Superior temporal gyrus (tissue), 1 donor: ENCODE data around the gene CCDC34.

Experiments used
- DNase-seq: peaks from one replicate; pipeline ENCODE4 v3.0.0-alpha.2; 2016; ENCODE audit errors: extremely low spot score

The CCDC34 gene

DNA sequence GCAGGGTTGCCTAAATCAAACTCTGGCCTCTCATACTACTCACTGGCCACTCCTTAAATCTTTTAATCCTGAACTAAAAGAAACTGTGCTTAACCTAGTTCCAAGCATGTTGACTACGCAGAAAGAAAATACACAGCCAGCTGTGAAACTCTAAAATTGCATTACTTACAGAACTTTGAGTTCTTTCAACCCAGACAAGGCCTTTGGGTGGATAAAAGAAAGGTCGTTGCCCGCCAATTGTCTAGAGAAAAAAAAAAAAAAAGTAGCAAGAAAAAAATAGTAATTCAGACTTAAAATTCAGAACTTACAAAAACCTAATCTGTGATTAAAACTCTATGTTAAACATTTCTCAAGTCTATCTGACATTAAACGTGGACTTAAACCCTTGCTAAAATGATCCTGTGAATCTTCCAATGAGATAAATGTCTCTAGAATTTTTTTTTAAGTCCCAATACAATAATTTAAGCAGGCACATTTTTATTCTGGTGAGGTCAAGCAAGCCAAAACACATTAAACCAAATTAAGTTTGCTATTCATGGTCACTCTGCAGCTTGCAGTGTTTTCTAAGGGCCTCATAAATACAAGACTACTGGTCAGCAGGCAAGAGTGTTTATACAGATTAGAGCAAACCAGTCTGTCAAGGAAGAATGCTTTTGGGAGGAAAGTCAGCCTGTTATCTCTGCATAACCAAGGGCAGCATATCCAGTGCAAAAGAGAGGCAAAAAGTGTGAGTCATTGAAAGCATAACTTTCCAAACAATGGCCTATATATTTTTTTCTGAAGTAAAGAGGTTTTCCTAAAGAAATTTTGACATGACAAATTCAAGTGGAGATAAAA is 29.5 kb upstream of the CCDC34 start:
- no peak for DNase-seq

DNA sequence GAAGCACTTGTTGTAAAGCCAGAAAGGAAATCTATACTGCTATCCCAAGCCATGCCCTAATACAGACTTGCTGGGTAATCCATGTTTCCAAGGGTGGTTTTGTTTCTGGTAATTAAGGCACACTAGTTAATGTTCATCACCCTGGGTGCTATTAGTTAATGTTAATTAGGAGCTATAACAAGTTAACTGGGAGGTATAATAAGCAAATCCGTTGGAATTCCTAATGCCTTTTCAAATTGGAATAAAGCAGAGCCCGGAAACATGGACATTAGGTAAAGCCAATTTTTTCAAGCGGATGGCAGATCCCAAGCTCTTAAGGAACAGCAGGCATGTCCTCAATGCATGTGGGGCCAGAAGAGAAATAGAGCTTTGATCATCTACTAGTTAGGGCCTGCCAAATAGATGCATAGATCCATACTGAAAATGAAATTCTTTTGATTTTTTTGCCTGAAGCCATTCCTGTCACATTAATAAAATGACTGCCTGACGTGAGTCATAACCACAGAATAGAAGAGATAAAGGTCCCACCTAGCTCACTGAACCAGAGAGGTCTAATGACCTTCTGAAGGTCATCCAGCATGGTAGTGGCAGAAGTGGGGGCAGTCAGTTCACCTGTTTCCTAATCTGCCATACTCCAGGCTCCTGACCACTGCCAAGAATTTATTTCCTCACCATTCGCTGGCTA is 28.5 kb upstream of the CCDC34 start:
- DNase-seq = no peak

DNA sequence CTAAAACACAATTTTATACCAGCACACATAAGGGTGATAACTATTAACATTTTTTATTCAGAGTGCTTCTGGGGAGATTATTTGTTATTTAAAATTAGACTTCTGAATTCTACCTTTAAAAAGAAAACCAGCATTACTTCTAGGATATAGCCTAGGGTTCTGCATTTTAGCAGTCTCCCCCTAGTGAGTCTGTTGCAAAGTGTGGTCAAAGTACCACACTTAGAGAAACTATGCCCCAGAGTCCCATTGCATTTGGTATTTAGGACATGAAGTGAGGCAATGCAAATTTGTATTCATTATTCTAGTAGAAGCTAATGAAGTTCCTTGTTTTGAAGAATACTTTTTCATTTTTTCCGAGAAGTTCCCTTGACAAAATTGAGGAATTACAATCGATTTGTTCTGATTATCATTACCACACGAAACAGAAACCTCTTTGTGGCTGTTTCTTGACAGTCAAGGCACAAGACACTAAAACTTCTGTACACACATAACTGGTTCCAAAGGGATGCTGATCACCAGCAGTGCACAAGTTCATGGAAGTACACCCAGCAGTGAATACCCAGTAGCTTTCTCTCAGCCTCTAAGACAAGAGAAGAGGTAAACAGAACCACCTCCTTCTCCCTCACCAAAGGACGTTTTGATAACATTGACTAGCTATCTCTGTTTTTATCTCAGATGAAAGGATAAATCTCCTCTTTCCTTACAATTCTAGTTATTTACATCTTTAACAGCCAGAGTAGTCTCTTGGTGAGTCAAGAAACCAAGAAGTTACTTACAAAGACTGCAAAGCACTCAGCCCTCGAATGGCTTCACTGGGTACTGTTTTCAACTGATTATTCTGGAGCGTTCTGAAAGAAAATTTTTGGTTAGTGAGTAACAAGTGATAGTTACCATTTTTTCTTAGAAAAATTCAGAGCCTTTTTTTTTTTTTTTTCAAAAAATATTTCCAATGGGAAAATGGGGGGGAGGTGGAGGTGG is 27.6 kb upstream of the CCDC34 start:
- DNase-seq = no peak

DNA sequence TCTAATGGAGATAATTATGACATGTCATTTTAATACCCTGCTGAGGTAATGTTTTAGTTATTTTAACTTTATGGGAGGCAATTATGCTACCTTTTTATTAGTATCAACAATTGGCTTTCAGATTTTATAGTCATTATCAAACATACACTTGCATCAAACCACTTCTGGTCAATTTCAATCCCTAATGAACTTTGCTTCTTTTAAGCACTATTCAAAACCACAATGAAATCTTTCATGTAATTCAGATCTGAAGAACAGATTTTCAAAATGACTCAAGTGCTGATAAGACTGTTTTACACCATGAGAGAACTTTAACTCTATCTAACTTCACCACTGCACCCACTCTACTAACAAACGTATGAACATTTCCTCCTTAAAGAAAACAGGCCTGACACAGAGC is 25.9 kb upstream of the CCDC34 start:
- DNase-seq = no peak

DNA sequence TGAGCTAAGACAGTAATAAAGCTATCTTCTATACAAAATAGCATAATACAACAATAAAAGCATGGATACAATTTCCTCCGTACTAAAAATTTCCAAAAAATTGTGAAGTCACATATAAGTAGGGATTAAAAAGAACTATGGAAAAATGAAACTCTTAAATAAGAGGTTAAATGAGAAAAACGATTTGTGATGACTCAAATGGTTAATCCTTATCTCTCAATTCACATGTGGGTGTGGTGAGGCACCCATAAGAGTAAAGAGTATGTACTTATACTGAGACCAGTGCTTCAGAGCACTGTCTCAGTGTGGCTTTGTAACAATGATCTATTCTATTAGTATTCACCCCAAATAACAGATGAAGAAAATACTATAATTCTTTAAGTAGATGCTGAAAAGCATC is 25.0 kb upstream of the CCDC34 start:
- no peak for DNase-seq

DNA sequence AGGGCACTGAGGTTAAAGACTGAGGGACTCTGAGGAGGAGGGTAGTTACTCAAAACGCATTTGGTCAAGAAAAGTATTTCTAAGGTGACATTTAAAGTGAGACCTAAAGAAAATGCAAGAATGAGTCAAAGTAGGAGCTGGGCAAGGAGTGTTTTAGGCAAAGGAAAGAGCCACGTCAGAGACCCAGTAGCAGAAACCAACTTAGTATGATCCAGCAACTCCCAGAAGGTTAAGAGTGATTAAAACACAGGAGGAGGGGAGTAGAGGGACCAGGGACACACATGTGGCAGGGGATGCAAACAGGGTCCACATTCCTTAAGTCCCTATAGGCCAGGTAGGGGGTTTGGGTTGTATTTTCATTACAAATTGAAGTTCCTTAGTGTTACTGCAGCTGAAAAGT is 24.3 kb upstream of the CCDC34 start:
- no peak for DNase-seq

DNA sequence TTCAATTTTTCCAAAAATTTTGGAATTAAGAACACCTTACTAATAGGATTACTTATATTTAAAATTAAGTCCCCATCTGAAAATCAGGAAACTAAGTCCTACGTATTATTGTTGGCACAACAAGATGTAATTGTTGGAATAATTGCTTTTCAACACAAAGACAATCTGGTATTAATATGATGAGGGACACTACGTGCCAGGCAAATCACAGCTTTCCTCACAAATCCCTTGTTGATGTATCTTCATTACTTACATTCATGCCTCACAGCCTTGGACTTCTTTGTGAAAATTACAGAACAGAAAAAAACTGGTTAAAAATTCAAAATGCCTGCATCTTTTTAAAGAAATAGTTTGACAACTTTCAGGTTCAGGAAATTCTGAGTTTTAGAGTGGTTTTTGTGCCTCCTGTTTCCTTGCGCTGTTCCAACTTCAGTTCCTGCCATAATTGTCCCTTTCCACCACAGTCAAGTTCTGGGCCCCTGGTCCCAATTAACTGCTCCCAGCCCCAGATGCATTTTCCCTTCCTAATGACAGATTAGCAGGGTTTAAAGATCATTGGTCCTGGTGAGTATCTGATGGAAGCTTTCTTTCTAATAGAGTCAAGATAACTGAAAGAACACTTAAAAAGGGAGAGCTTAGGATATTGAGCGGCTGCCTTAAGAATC is 23.3 kb upstream of the CCDC34 start:
- DNase-seq = no peak

DNA sequence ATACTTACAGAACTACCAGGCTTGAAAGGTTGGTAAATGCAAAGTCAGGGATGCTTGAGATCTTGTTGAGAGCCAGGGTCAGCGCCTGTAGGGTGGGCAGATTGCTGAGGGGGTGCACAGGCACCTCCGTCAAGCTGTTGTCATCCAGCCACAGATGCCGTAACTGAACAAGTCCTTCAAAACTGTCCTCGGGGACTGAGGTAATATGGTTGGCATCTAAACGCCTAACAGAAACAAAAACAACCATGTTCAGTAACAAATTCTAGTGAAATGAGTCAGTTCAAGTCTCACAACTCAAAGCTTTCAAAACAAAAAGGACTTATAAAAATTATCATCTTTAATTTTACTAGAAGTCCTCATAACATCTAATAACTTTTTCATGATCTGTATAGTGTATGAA is 22.2 kb upstream of the CCDC34 start:
- DNase-seq = no peak

DNA sequence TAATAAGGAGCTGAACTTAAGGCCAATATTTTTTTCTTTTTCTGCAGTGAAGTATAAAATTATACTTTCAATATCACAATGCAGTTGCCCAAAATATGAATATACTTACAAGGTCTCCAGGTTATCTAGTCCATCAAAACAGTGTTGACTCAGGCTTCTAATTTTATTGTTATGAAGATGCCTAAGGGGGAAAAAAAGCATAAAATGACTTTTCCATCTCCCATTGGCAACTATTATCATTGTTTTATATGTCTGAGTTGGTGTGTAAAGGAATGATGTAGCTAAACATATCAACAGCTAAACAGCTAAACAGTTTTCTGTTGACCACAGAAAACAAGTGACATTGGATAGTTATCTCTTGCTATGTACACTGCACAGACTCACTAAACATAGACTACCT is 21.2 kb upstream of the CCDC34 start:
- no peak for DNase-seq

DNA sequence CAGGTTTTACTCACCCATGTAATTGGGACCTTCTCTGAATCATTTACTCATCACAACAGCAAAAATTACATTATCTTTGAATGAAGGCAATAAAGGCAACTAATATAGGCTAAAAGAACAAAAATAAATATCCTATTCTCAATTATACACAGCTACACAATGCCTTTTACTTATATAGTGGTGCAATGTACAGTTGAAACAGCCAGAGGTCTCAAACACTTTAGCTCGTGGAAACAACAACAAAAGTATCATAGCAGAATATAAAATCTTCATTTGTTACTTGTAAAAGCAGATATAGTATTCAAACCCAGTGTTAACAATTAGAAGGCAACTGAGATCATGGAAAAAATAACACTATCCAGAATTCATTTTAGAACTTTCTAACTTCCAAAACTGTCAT is 20.6 kb upstream of the CCDC34 start:
- DNase-seq = no peak

DNA sequence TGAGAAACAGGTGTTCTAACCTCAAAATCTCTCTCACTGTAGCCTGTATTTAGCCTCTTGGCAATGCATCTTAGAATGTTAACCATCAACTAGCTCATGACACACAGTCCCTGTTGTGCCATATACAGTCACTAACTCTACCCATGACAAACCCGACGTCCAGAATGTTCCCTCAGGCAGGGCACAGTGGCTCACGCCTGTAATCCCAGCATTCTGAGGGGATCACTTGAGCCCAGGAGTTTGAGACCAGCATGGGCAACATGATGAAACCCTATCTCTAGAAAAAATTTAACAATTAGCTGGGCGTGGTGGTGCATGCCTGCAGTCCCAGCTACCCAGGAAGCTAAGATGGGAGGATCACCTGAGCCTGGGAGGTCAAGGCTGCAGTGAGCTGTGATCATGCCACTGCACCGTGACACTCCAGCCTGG is 18.2 kb upstream of the CCDC34 start:
- DNase-seq = no peak

DNA sequence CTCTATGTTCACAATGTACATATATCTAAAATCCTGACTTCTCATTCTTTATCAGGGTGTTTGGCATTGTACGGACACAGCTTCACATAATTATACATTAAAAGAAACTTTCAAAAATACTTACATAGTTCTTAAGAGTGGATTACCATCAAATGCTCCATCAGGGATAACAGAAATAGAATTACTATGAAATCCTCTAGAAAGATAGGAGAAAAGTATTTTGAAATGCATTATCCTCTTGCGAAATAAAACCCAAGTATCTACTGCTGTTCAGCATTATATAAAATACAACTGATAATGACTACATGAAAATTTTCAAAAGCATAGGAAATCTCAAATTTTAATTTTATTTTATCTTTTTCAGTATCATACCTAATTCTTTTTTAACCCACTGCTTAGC is 17.8 kb upstream of the CCDC34 start:
- no peak for DNase-seq

DNA sequence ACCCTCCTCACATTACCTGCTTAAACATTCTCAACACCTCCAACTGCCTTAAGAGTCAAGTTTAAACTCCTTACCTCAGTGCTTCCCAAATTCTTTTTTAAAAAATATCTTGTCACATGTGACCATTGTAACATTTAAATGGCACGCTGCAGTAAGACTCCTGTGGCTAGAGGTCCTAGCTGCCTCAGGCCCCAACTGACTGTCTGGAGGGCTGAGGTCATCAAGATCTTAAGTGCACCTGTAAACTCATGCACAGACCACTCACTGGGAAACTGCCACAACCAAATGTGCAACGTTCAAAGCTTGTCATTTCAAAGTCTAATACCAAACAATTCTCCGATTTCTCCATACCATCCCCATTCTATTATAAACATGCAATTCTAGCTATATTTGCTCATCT is 16.4 kb upstream of the CCDC34 start:
- DNase-seq = no peak

DNA sequence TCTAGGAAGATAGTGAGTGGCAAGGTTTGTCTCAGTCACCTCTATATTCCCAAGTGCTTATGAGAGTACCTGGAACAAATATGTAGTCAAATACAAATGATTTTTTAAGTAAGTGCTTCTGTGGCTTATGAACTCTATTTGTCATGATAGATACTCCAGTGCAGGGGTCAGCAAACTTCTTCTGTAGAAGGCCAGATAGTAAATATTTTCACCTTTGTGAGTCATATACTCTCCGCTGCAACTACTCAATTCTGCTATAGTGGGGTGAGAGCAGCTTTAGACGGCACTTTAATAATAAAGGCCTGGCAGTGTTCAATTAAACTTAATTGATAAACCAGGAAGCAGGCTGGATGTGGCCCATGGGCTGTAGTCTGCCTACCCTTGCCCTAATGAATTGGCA is 12.4 kb upstream of the CCDC34 start:
- DNase-seq = no peak

DNA sequence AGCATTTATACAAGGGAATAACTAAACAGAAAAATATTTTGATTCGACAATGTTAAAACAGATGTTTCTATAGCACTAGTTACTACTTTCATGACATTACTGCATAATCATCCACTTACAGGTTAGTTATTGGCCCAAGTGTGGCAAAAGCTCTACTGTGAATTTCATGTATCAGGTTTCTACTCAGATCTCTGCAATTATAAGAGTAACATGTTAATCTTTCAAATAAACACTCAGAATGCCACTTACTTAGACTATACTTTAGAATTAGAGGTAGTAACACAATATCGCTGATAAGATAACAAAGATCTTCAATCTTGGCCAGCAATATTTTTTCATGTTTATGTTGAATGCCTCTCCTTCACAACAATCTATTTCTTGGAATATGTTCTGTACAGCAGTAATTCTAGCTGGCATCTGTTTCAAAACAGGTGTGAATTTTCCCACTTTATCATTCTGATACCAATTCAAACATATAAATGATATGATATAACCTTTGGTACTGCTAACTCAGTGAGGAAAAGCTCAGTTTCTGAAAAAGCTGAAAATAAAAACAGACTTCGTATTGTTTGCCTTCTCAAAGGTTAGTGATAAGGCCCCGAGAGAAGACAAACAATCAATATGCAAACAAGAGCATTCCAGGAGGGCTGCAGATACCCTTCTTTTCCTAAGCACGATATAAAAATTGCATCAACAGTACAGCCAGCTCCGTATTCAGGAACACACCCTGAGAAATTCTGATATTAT is 11.0 kb upstream of the CCDC34 start:
- no peak for DNase-seq

DNA sequence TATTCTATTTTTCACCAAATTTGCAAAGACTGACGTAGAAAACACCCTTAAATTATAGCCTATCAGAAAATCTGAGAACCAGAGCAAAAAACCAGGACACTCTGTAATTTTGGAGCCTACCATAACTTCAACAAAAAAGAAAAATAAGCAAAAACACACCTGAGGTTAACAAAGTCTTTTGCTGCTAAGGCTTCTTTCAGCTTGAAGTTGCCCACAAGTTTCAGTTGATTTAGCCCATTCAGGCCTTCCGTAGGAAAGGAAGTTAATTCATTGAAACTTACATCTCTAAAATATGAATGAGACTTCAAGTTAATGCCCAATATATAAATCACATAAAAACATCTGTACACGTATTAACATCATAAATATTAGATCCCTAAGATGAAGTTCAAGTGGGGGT is 10.4 kb upstream of the CCDC34 start:
- no peak for DNase-seq

DNA sequence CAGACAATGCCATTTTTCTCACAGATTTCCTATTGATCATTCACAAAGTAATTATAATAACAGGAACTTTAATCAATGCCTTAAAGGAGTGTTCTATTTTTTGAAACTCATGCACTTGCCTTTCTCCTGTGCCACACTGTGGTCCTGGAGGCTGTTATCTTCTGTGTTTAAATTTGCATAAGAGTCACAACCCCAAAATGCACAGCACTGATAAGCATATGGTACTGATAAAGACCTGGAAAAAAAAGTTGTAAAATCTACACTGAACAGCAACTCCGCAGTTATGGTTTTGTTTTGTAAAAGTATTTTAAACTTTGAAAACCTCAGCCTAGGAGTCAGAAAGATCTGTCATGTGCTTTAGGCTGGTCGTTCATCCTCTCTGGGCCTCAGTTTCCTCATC is 9.1 kb upstream of the CCDC34 start:
- DNase-seq = no peak

DNA sequence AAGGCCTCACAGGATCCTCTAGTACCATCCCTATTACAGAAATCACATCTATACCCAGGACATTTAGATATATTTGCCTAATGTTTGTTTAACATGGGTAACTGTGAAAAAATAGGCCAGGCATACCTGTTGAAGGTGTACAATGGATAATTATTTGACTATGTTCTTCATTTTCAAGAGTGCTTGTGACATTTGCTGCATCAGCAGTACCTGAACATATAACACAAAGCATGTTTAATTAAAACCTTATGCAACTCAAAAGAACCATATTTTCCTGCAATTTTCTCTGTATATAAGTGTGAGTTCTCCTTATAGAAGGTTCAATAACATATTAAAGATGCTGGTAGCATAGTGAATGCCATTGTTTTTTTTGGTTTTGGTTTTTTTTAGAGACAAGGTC is 8.5 kb upstream of the CCDC34 start:
- DNase-seq = no peak

DNA sequence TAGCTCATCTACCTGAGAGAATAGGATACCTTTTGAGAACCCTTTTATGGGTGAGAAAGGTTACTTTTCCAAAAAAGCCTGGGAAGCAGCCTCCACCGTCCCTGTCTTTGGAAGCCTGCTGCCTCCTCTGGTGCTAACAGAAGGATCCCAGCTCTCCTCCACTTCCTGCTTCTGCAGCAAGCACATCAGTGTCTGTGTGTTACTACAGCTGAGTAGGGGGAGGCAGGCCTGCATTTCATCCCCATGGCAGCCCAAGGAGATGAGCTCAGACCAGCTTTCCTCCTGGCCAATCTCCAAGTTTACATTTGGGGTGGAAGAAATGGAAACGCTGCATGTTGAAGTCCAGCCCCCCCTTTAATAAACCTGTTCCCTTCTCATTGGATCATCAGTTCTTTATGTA is 7.4 kb upstream of the CCDC34 start:
- DNase-seq = no peak

DNA sequence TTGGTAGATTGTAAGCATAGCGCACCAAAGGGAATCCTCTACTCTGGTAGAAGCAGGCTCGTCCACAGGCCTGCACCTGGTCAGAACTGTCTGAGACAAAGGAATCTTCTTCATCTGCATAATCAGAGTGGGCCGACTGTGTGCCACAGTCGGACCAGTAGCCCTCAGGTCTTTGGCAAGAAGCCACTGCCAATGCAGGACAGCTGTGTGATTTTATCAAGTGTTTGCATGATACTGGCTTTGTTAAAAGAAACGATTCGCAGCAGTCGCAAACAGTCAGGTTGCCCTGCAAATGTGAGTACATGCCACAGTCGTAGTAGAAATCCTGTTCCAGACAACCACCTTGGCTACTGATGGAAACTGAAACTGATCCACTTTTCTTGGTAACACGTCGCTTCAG is 4.9 kb upstream of the CCDC34 start:
- DNase-seq = no peak

DNA sequence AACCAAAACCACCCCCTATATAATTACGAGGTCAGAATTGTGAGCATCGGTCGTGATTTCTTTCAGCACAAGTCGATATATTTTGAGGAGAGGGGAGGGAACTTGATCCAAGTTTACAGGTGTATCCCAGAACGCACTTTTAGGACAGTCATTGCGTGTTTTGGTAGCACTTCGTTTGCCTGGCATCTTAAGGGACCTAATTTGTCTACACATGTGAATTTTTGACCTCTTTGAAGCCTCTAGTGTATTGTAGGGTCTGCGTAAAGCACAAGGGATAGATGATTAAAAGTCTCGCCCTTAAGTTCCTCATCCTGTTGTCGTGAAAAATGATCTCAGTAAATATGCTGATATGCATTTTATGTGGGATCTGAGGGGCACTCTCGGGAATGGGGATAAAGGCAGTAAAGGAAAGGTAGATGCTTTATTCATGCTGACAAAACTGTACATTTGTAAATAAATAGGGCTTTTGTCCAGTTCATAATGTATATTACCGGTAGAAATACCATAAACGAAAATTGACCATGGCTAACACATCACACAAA is 632 bp upstream of the CCDC34 start:
- peak; percentile 50 for DNase-seq
